SIG-M5 treated with dmso at 0.1 percent for 504 hours (cell line): ENCODE data around the gene NAA38.

Experiments used
- DNase-seq: peaks from one replicate; lab custom pipeline; 2025; ENCODE audit not compliant: unreplicated experiment; lab: John Stamatoyannopoulos, UW

The NAA38 gene, protein sequence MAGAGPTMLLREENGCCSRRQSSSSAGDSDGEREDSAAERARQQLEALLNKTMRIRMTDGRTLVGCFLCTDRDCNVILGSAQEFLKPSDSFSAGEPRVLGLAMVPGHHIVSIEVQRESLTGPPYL

DNA sequence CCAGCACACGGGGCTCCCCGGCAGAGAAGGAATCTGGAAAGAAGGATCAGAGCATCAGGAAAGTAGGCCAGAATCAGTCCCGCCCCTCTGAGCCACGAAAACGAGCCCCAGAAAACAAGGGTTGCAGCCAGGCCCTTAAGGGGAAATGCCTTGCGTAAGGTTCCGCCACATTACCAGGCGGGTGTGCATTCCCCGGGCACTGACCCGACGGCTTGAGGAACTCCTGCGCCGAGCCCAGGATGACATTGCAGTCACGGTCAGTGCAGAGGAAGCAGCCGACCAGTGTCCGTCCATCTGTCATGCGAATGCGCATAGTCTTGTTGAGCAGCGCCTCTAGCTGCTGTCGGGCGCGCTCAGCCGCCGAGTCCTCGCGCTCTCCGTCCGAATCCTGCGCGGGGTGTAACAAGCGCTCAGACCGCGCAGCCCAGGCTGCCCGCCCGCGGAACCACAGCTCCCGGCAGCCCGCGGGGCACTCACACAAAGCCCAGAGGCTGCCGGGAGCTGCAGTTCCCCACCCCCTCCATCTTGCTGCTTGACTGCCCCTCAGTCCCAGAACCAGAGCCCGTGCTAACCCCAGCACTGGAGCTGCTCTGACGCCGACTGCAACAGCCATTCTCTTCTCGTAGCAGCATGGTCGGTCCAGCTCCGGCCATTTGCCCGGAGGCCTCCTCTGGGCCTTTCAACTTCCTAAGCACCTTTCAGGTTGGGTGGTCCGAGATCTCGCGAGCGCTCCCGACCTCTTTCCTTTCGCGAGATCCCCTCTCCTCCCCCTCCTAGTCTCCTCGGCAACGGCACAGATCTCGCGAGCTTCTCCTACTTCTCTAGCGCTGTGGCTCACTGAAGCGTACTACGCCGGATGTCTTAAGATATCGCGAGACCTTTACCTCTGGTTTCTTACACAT is at the start of gene NAA38:
Gene NAA38, minus strand, starts transcription at position 749 of the 902 bp plus-strand sequence. Its CDS starts 96 bp downstream, at position 653.
- DNase-seq, result peak; percentile 100

DNA sequence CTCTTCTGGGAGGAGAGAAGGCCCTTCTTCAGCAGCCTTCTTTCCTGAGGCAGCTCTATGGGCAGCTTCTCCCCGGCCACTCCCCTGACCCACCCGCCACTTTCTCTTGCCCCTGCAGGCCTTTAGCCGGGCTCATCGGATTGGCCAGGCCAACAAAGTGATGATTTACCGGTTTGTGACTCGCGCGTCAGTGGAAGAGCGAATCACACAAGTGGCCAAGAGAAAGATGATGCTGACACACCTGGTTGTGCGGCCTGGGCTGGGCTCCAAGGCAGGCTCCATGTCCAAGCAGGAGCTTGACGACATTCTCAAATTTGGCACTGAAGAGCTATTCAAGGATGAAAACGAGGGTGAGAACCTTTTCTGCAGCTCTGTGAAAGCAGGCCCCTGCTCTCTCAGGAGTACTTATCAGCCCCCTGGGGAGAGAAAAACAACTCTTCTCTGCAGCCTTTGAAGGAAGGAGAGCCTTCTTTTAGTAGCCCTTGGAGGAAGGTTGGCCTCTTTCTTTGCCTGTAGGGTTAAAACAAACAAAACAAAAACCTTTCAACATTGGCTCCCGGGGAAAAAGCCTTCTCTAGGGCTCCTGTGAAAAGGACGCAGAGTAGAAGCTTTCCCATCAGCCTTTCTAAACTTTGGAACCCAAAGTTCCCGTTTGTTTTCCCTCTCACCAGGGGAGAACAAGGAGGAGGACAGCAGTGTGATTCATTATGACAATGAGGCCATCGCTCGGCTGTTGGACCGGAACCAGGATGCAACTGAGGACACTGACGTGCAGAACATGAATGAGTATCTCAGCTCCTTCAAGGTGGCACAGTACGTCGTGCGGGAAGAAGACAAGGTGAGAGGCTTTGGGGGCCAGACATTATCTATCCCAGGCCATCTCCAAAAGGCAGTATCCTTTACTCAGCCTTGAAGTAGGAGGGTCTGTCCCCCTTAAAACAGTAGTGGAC is 46.1 kb upstream of the NAA38 start:
- DNase-seq, result no peak

DNA sequence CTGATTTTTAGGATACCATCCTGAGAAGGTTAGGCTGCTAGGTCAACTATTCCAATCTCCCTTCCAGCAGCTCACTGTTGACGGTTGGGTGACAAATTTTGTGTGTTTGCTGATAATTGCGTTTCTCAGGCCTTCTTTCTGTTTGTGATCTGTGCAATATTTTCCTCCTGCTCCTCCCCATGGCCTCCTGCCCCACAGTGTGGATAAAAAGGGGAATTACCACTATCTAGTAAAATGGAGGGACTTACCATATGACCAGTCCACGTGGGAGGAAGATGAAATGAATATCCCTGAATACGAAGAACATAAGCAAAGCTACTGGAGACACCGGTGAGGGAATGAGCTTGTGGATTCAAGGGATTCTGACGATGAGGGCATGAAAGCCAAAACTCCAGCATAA is 40.4 kb upstream of the NAA38 start:
- no peak for DNase-seq

DNA sequence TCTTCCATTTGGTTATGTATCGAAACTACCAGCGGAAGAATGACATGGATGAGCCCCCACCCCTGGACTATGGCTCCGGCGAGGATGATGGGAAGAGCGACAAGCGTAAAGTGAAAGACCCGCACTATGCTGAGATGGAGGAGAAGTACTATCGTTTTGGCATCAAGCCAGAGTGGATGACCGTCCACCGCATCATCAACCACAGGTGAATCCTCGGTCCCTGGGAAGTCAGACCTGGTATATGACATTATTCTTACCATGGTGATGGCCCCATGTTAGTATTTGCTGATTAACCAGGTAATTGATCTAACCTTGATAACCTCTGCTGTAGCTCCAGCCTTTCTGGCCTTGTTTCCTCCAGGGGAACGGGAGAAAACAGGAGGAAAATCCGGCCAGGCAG is 39.7 kb upstream of the NAA38 start:
- DNase-seq, result no peak

DNA sequence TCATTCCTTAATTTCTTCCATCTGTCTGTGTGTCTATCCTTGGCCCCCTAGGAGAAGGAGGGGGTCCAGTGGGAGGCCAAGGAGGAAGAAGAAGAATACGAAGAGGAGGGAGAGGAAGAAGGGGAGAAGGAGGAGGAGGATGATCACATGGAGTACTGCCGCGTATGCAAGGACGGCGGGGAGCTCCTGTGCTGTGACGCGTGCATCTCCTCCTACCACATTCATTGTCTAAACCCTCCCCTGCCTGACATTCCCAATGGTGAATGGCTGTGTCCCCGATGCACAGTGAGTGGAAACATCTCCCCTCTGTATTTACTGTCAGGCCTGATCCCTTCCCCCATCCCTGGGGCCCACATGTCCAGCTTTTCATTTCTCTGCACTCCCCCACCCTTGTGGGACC is 37.5 kb upstream of the NAA38 start:
- no peak for DNase-seq

DNA sequence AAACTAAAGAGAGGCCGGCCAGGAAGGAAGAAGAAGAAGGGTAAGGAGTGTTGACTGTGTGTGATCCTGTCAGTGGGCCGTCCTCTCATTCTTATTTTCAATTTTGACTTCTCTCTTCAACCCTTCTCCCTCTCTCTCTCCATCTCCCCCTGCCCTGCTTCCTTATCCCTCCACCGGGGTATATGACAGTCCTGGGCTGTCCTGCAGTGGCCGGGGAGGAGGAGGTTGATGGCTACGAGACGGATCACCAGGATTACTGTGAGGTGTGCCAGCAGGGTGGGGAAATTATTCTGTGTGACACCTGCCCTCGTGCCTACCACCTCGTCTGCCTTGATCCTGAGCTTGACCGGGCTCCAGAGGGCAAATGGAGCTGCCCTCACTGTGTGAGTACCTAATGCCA is 36.9 kb upstream of the NAA38 start:
- no peak for DNase-seq

DNA sequence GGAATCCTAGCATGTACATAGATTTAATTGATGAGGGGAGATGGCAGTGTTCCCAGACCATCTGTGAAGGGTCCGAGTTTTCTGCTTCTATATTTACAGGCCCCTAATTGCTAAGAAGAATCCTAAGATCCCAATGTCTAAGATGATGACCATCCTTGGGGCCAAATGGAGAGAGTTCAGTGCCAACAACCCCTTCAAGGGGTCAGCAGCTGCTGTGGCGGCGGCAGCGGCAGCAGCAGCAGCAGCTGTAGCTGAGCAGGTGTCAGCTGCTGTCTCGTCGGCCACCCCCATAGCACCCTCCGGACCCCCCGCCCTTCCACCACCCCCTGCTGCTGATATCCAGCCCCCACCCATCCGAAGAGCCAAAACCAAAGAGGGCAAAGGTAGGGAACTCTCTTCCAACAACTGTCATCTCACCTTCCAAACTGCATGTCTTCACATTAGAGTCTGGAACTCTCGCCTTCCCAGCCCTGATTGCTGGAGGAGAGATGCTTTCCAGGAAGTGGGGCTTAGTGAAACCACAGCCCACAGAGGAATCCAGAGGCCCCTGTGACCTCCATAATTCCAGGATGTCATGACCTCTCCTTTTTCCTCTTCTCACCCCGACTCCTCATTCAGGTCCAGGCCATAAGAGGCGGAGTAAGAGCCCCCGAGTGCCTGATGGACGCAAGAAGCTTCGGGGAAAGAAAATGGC is 36.0 kb upstream of the NAA38 start:
- DNase-seq, result no peak

DNA sequence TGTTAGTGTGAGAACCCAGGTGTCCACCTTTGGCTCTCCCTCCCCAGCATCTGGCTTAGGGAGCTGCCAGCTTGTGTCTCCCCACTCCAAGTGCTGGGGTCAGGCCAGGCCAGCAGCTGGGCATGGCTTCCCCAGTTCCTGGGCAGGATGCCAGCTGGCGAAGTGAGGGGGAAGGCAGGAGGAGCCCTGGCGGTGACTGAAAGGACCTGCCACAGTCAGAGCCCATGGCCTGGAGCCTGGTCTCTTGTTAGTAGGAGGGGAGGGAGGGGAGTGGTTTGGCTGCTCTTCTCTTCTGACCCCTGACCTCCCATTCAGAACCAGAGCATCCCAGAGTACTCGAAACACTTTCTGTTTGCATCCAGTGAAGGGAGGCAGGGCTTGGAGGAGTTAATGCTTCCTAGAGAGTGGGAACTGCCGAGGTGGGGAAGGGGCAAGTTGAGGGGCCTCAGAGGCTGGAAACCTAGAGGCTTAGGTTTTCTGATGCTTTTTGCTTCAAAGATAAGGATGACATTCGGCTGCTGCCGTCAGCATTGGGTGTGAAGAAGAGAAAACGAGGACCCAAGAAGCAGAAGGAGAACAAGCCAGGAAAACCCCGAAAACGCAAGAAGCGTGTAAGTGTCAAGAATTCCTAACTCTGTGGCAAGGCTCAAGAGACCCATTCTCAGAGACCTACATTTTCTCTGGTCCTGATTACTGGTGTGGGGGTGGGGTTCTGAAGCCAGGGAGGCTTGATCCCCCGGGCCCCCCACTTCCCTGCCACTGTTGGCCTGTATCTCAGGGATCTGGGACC is 32.0 kb upstream of the NAA38 start:
- DNase-seq, result peak; percentile 31

DNA sequence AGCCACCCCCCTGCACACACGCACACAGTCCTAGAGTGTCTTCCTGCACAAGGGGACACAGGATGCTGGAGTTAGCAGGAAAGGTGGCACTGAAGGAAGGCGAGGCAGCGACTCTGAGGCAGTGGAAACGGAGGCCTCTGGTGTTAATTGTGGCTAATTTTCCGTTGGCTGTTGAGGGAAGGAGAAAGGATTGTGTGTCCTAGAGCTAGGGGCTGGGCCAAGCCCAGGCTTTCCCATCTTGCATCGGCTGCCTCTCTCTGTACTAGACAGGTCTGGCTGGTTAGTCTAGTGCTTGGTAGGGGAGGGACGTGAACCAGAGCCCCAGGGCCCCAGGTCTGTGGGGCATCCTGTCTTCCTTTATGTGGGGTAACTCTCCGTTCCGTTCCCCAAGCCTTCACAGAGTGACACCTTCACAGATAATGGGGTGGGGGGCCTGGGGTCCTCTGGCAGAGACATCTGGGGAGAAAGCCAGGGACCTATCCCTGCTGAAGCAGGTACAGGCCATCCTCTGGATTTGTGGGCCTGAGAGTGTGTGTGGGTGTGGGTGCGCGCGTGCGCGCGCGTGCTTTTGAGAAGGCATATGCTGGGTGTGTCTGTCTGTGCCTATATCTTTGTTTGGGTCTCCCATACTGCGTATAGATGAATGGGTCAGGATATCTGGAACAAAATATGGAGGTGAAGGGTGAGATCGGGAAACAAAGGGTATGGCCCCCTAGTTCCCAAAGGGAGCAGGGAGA is 31.0 kb upstream of the NAA38 start, which contains the start of gene CHD3:
Gene CHD3, plus strand, starts transcription at position 606 of the 737 bp plus-strand sequence. CDS start 212 bp downstream, outside the sequence.
- peak; percentile 60 for DNase-seq

DNA sequence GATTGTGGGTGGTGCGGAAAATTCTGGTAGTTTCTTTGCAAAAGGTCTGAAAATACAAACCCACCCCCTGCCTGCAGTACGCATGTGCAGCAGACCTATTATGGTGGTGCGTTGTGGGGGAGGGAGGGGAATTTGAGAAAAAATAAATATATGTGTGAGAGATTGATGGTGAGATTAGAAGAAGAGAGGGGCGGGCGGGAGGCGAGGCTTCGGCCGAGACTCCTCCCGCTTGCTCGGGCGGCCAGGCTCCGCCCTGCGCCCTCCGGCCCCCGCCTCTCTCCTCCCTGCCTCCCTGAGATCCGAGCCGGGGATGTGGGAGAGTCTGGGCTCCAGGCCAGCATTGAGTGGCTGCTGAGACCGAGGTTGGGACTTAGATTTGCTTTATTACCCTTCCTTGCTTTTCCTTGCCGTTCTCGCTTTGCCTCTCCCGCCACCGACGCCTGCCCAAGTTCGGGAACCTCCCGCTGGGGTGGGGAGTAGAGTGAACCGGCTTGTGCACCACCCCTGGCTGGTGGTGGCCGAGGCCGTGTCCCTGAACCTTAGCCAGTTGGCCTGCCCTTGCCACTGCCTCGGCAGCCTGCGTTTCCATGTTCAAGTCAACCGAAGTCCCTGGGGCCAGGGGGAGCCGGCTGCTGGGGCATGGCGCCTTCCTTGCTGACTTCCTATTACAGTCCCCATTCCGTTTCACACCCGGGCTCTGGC is 30.3 kb upstream of the NAA38 start:
- DNase-seq, result peak; percentile 85

DNA sequence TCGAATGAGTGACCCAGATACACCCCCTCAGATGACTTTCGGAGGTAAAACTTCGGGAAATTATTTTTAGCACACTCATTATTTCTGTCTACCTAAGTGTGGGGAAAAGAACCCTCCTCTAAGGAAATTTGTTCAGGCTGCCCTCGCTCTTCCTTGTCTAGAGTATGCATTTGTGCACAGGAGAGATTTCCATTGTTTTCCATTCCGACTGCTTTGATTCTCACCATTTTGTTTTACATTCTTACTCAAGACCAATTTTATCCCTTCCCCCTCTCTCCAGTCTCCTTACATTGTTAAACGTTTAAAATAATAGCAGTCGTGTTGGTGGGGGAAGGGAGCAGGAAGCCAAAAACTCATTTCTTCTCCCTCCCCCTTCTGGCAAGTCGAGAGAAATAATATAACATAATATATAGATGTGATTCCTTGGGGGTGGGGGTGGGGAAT is 29.7 kb upstream of the NAA38 start:
- DNase-seq, result no peak

DNA sequence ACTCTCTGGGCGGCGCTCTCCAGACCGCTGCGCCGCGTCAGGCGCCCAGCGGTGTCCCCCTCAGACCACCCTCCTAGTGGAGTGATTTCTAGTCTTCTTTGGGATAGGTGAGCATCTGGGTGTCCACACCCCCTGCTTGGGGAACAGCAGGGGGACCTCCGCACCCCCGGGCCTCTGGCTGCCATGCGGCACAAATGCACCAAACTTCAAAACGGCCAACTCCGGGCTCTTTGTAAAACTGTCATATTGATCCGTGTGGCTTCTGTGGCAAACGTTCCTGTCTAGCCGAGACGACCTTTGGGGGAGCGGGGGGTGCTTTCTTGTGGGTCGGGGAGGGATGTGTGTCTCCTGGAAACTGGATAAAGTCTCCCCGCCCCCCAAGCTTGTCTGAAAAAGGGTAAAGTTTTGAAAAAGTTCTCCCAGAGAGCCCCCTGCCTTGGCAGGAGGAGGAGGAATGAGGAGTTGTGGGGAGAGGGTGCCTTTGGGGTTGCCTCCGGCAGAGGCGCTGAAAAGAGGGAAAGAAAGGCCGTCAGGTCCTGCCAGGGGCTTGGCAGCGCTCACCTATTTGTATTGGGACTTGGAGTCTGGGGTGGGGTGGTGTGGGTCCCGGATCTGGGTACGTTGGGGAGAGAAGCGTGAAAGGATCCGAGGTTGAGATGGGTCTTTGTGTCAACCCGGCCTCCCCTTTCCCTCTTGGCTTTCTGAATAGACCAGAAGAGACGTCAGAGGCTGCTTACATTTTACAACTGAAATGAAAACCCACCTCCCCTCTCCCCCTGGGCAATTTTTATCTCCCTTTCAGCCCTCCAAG is 29.1 kb upstream of the NAA38 start:
- peak; percentile 62 for DNase-seq

DNA sequence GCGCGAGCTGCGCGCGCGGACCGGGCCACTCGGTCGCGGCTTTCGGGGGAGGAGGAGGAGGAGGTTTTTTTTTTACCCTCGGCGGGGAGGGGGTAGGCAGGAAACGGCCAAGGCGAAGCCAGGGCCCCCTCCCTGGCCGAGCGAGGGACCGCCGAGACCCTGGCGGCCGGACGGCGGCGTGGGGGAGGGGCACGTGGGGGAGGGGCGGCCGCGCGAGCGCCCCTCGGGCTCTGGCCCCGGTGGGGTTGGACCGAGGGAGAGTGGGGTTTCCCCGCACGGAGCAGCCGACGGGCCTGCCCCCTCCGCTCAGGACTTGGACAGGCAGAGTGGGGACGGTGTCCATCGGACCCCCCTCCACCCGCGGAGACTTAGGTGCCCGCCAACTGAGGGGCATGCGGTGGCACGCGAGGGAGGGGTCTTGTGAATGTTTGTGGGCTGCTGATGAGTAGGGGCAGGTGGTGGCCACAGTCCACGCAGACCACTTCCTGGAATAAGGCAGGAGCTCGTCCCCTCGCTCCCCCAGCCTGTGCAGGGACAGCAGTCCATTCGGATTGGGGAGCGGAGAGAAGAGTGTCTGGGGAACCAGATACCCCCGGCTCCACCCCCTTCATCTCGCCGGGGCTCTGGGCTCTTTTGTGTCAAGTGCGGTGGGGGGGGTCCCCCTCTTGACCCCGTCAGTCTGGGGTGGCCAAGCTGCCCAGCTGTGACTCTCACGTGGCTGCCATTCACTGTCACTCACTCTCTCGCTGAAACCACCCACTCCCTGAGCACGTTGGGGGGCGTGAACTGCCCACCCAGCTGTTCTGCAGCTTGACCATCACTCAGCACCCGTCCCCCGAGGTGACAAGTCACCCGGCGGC is 28.2 kb upstream of the NAA38 start:
- peak; percentile 23 for DNase-seq

DNA sequence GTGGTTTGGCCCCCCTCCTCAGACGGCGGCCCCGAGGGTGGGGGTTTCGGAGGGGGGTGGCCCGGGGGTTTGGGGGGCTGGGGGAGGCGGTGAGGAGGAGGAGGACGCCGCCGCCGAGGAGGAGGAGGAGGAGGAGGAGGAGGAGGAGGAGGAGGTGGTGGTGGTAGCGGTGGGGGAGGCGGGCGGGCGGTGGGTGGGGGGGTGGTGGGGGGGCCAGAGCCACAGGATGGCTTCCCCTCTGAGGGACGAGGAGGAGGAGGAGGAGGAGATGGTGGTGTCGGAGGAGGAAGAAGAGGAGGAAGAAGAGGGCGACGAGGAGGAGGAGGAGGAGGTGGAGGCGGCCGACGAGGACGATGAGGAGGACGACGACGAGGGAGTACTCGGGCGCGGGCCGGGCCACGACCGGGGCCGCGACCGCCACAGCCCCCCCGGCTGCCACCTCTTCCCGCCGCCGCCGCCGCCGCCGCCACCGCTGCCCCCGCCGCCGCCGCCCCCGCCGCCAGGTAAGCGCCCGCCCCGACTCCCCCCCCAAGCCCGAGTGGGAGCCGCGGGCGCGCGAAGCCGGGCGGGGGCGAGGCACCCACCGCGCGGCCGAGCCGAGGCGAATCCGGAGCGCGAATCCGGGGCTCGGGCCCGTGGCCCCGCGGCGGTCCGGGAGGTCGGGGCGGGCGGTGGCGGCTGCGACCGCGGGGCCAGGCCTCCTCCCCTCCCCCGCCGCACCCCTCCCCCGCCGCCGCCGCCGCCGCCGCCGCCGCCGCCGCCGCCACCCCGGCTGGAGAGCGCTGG is 27.4 kb upstream of the NAA38 start:
- peak; percentile 6 for DNase-seq

DNA sequence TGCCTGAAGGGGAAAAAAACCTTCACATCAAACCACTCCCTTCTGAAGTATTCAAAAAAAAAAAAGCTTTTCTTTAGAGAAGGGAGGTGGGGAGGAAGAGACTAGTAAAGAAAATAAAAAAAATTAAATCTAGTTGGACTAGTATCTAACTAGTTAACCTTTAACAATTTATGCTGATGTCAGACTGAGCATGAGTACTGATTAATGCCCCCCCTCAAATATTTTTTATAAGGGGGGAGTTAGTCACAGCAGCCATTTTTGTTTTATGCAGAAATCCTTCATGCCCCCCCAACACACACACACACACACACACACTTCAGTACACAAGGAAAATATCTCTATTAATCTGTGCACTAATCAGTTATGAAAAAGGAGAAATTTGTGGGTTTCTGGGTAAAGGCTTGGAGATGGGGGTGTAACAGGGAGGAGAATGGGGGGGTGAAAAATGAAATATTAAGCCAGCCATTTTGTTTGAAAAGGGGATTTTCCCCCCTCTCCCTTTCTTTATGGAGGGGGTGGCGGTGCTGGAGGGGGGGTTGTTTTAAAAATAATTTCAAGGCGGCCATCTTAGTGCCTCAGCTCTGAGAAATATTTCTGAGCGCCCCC is 26.5 kb upstream of the NAA38 start:
- DNase-seq, result peak; percentile 8

DNA sequence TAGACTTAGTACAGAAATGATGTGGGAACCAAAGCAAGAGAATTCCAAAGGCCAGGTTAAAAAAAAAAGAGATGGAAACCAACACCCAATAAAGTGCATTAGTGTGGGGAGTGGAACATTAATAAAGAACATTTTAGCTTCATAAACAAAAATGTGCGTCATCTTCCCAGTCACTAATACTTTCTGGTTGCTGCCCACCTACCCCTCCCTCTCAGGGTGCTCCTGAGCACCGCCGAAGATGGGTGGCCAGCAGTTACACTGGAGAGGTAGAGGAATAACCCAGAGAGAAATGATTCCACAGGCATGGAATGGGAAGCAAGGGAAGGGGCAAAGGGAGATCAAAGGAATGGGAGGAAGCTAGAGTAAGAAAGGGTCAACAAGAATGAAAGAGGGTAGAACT is 25.3 kb upstream of the NAA38 start:
- no peak for DNase-seq
